Lower leg skin (tissue), 4 donors: ENCODE measurements around the gene MICU1. TPM values are rescaled to one million over a fixed set of nuclear protein-coding genes. Genes with fewer than 3 reads are reported as not detected.
"Not testable (repeated sequence)": the region's sequence is repeated elsewhere in the genome, so short reads cannot be mapped to it uniquely, and the experiment has no call there.

ENCODE experiments used
- DNase-seq, 2 donors: peaks; one replicate each; pipeline ENCODE4 v3.0.0-alpha.2; 2019; ENCODE audit warnings: low spot score in 2 of 2
- H3K4me3 ChIP-seq: fragments of 200-600 bp; sonication (generic); 2 replicates; pipeline ENCODE4 v1.5.1; 2017; ENCODE audit warnings: mild to moderate bottlenecking, low read depth; ENCODE audit not compliant: poor library complexity, severe bottlenecking
- POLR2A ChIP-seq, 2 donors: fragments of 450-650 bp; IDR thresholded peaks; one replicate each; pipeline ENCODE4 v1.6.1; 2016 to 2017; ENCODE audit warnings: antibody characterized with exemption in 2 of 2, mild to moderate bottlenecking in 1 of 2, moderate library complexity in 1 of 2
- WGBS, 2 donors: methylation state at CpG; one replicate each; pipeline ENCODE4 v1.1.5; 2018; 5-methylcytosine and 5-hydroxymethylcytosine counted together
- intact Hi-C: fragments of 100-400 bp; cut with DNase I; formaldehyde crosslinking; loops from one replicate; pipeline ENCODE4 v1.15.0; 2023; ENCODE audit warnings: low total_unique reads
- total RNA-seq, 4 donors: library from RNA; depleted of rRNA; stranded (reverse); fragments of >200 nt; gene quantifications; one replicate each; pipeline ENCODE4 v1.1.0, GENCODE V29; 2016
- TF ChIP-seq, protein P1 (sequence below), 3 donors: fragments of 450-650 bp; IDR thresholded peaks; one replicate each; pipeline ENCODE4 v1.5.1; 2016; ENCODE audit warnings: antibody characterized with exemption in 3 of 3, mild to moderate bottlenecking in 3 of 3, moderate library complexity in 2 of 3

The MICU1 gene
- total RNA-seq, 4 donors from 2014 or later: 36.8 to 54.6 (median 46.8) TPM

DNA sequence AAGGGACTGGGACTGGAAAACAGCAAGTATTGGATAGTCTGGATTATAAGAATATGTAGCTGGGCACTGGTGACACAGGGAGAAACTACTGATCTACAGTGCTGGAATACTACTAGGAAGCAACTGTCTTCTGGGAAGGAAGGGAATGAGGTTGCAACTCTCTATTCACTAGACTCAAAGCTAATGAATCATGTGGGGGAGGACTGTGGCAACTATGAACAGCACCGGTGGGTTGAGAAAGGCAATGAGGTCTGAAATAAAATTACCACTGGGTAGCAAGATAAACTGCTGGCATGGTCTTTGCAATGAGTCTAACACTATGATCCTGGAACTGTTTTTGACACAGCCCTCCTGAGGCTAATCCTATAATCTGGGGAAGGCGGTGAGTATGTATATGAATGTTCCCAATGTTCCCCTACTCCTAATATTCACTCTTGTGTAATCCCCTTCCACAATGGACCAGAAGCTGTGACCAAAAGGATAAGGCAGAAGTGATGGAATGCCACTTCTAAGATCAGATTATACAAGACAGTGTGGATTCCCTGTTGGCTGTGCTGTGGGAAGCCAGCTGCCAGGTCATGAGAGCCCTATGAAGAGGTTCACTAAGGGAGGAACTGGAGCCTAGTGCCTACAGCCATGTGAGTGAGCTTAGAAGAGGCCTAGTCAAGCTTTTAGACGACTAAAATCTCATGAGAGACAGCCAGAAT is 169.8 kb downstream of the MICU1 start:
- no peak overlapping the region for H3K4me3 ChIP-seq
- TF ChIP-seq POLR2A (IDR thresholded peaks at IDR 0.05): no peak
- TF ChIP-seq, protein P1, sequence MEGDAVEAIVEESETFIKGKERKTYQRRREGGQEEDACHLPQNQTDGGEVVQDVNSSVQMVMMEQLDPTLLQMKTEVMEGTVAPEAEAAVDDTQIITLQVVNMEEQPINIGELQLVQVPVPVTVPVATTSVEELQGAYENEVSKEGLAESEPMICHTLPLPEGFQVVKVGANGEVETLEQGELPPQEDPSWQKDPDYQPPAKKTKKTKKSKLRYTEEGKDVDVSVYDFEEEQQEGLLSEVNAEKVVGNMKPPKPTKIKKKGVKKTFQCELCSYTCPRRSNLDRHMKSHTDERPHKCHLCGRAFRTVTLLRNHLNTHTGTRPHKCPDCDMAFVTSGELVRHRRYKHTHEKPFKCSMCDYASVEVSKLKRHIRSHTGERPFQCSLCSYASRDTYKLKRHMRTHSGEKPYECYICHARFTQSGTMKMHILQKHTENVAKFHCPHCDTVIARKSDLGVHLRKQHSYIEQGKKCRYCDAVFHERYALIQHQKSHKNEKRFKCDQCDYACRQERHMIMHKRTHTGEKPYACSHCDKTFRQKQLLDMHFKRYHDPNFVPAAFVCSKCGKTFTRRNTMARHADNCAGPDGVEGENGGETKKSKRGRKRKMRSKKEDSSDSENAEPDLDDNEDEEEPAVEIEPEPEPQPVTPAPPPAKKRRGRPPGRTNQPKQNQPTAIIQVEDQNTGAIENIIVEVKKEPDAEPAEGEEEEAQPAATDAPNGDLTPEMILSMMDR (IDR thresholded peaks at IDR 0.05): no peak
- DNase-seq: no peak
- 71 to 79% methylated on average over 3 of the region's 3 CpGs for WGBS, 2 donors
- intact Hi-C loops: no loop called here

DNA sequence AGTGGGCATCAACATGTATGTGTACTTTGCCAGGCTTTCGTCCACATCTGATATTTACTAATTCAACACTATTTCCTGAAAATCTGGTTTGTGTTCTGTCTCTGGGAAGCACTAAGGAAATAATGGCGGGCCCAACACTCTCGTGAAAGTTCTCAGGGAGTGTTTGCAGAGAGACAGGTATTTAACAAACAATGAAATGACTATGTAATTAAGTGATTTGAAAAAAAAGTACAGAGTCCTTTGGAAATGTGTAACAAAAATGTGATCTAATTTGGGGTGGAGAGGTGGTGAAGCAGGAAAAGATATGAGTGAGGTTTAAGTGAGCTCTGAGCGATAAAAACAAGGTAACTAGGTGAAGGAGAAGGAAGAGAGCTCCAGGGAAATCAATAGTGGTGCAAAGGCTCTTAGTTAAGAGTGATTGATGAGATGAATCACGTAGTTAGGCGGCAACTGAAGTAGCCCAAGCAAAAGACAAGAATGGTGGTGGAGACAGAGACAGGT is 175.9 kb downstream of the MICU1 start:
- TF ChIP-seq, protein P1 (IDR thresholded peaks at IDR 0.05): no peak
- no peak for TF ChIP-seq POLR2A (IDR thresholded peaks at IDR 0.05)
- no peak for DNase-seq
- intact Hi-C loops: no loop called here
- no peak overlapping the region for H3K4me3 ChIP-seq
- 87 to 89% methylated on average over 6 of the region's 6 CpGs for WGBS, 2 donors

DNA sequence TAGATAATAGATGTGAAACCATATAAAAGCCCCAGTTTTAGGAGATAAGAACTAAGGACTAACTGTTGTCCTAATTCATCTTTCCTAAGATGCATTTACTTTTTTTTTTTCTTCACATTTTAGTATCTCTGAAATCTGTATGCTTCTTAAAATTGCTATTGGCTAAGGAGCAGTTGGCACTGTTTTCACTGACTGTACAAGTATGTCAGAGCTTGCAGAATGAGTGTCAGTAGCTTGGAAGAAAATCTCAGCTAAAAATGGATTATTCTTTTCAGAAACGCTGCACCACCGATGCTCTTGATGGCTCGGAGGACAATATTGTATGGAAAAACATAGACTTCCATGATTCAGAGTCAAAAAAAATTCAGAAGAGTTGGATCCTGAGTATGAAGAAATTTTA is 180.0 kb downstream of the MICU1 start:
- no peak overlapping the region for H3K4me3 ChIP-seq
- TF ChIP-seq, protein P1 (IDR thresholded peaks at IDR 0.05): no peak
- TF ChIP-seq POLR2A (IDR thresholded peaks at IDR 0.05): no peak
- intact Hi-C loops: no loop called here
- WGBS, 2 donors: 61 to 81% methylated on average over 3 of the region's 3 CpGs
- no peak for DNase-seq

DNA sequence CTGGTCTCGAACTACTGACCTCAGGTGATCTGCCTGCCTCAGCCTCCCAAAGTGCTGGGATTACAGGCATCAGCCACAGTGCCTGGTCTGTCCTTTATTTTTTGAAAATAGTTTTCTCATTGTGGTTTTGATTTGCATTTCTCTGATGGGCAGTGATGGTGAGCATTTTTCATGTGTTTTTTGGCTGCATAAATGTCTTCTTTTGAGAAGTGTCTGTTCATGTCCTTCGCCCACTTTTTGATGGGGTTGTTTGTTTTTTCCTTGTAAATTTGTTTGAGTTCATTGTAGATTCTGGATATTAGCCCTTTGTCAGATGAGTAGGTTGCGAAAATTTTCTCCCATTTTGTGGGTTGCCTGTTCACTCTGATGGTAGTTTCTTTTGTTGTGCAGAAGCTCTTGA is 182.9 kb downstream of the MICU1 start:
- 97 to 98% methylated on average over 2 to 3 of the region's 3 CpGs for WGBS, 2 donors
- intact Hi-C loops, DNase-seq: not testable (repeated sequence)

DNA sequence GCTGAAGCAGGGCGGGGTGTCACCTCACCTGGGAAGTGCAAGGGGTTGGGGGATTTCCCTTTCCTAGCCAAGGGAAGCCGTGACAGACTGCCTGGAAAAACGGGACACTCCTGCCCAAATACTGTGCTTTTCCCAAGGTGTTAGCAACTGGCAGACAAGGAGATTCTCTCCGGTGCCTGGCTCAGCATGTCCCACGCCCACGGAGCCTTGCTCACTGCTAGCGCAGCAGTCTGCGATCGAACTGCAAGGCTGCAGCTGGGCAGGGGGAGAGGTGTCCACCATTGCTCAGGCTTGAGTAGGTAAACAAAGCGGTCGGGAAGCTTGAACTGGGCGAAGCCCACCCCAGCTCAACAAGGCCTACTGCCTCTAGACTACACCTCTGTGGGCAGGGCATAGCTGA is 190.3 kb downstream of the MICU1 start:
- H3K4me3 ChIP-seq: no peak overlapping the region
- TF ChIP-seq POLR2A (IDR thresholded peaks at IDR 0.05): no peak
- WGBS, 2 donors: 91 to 93% methylated on average over 12 of the region's 12 CpGs
- no peak for DNase-seq
- intact Hi-C loops: no loop called here

More for the DNA sequence above, 182.9 kb downstream of the MICU1 start:
- H3K4me3 ChIP-seq: not testable (repeated sequence)

DNA sequence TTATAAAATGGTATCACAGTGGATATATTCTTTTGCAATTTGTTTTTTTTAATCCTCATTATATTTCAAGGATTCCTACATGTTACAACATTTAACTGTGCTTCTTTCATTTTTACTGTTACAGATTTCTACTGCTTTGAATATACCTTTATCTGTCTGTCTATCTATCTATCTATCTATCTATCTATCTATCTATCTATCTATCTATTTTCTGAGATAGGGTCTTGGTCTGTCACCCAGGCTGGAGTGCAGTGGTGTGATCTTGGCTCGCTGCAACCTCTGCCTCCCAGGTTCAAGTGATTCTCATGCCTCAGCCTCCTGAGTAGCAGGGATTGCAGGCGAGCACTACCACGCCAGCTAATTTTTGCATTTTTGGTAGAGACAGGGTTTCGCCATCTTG is 194.9 kb downstream of the MICU1 start:
- intact Hi-C loops, H3K4me3 ChIP-seq, DNase-seq: not testable (repeated sequence)
- WGBS, 2 donors: 98 to 99% methylated on average over 4 of the region's 4 CpGs

DNA sequence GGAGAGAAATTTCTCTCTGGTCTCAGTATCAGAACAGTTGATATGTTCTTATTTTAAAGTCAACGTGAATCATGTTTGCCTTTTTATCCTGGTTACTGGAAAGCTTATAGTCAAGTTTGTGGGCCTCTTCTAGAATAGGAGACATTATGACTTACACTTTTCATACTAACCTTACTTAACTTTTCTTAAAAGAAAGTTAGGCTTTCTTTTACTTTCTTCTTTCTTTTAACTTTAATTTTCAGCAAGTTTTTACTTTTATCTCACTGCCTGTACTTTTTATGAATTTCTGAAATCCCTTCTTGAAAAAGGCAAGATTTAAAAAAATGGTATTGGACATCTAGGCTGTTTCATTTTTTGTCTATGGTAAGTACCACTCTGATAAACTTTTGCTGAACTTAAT is 195.9 kb downstream of the MICU1 start:
- TF ChIP-seq, protein P1 (IDR thresholded peaks at IDR 0.05): no peak
- no peak for TF ChIP-seq POLR2A (IDR thresholded peaks at IDR 0.05)
- H3K4me3 ChIP-seq: no peak overlapping the region
- intact Hi-C loops: no loop called here
- DNase-seq: no peak
- WGBS, 2 donors: 83 to 88% methylated on average over 1 of the region's 1 CpG
